Endothelial cell (in vitro differentiated cells): ENCODE results near the gene WTIP. TPM values are rescaled to one million over a fixed set of nuclear protein-coding genes. Genes with fewer than 3 reads are reported as not detected.
"Not testable (repeated sequence)": the region's sequence is repeated elsewhere in the genome, so short reads cannot be mapped to it uniquely, and the experiment has no call there.

Source experiments
- DNase-seq: peaks from one replicate; pipeline ENCODE4 v3.0.0; 2021; ENCODE audit warnings: low spot score
- H3K27ac Mint-ChIP-seq: one replicate; pipeline ENCODE4 v1.8.0; 2021; ENCODE audit warnings: mixed read lengths, inconsistent platforms; ENCODE audit not compliant: unreplicated experiment
- H3K27me3 Mint-ChIP-seq: one replicate; pipeline ENCODE4 v1.8.0; 2021; ENCODE audit warnings: mild to moderate bottlenecking, moderate library complexity, mixed read lengths, inconsistent platforms; ENCODE audit not compliant: unreplicated experiment
- H3K36me3 Mint-ChIP-seq: one replicate; pipeline ENCODE4 v1.8.0; 2021; ENCODE audit warnings: mild to moderate bottlenecking, low read depth, mixed read lengths, inconsistent platforms; ENCODE audit not compliant: unreplicated experiment
- H3K4me1 Mint-ChIP-seq: one replicate; pipeline ENCODE4 v1.8.0; 2021; ENCODE audit warnings: mild to moderate bottlenecking, mixed read lengths, inconsistent platforms; ENCODE audit not compliant: unreplicated experiment
- H3K4me3 Mint-ChIP-seq: one replicate; pipeline ENCODE4 v1.8.0; 2021; ENCODE audit warnings: mild to moderate bottlenecking, mixed read lengths, inconsistent platforms; ENCODE audit not compliant: unreplicated experiment
- H3K9me3 Mint-ChIP-seq: one replicate; pipeline ENCODE4 v1.8.0; 2021; ENCODE audit warnings: mixed read lengths, inconsistent platforms; ENCODE audit not compliant: unreplicated experiment
- total RNA-seq: library from RNA; stranded (reverse); fragmentation: NEBNext Ultra II Directional; extraction: Animal tissue kit (Norgen Biotek cat#: 25700); gene quantifications from one replicate; pipeline ENCODE4 v1.2.1, GENCODE V29; 2021; ENCODE audit not compliant: unreplicated experiment
- TF ChIP-seq, protein P1 (sequence below): fragments of 200-600 bp; sonication (generic); IDR thresholded peaks from one replicate; pipeline ENCODE4 v1.5.0; 2021; ENCODE audit warnings: antibody characterized with exemption; ENCODE audit not compliant: unreplicated experiment

Gene WTIP
- total RNA-seq, 1 donor from 2014 or later = 17.6 TPM

DNA sequence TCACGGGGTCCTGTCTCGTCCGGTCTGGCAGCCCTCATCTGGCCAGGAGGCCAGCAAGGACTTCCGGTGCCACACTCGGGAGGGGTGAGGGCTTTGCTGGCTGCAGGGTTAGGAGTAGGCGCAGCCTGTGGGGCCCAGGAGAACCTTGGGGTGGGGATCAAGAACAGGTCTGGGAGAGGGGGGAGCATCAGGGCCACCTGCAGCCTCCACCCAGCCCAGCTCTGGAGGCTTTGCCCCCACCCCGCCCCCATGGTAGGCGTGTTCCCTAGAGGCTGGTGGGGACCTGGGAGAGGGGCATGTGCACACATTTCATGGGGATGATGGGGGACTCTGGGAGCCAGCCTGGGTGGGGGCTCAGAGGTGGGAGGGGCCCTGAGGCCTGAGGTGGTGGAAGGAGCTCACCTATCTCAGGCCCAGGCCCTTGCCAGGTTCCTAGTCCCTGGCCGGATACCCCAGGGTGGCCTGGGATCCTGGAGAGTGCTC is 23.3 kb downstream of the WTIP start:
- H3K27ac Mint-ChIP-seq = no peak overlapping the region
- peaks cover 6% of the 10 kb centered on the region for H3K36me3 Mint-ChIP-seq
- H3K9me3 Mint-ChIP-seq = peaks cover 7% of the 10 kb centered on the region
- no peaks in the 10 kb centered on the region for H3K4me1 Mint-ChIP-seq
- no peak for DNase-seq
- TF ChIP-seq, protein P1, sequence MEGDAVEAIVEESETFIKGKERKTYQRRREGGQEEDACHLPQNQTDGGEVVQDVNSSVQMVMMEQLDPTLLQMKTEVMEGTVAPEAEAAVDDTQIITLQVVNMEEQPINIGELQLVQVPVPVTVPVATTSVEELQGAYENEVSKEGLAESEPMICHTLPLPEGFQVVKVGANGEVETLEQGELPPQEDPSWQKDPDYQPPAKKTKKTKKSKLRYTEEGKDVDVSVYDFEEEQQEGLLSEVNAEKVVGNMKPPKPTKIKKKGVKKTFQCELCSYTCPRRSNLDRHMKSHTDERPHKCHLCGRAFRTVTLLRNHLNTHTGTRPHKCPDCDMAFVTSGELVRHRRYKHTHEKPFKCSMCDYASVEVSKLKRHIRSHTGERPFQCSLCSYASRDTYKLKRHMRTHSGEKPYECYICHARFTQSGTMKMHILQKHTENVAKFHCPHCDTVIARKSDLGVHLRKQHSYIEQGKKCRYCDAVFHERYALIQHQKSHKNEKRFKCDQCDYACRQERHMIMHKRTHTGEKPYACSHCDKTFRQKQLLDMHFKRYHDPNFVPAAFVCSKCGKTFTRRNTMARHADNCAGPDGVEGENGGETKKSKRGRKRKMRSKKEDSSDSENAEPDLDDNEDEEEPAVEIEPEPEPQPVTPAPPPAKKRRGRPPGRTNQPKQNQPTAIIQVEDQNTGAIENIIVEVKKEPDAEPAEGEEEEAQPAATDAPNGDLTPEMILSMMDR = no peak
- peaks cover 11% of the 10 kb centered on the region for H3K27me3 Mint-ChIP-seq
- no peak overlapping the region for H3K4me3 Mint-ChIP-seq

DNA sequence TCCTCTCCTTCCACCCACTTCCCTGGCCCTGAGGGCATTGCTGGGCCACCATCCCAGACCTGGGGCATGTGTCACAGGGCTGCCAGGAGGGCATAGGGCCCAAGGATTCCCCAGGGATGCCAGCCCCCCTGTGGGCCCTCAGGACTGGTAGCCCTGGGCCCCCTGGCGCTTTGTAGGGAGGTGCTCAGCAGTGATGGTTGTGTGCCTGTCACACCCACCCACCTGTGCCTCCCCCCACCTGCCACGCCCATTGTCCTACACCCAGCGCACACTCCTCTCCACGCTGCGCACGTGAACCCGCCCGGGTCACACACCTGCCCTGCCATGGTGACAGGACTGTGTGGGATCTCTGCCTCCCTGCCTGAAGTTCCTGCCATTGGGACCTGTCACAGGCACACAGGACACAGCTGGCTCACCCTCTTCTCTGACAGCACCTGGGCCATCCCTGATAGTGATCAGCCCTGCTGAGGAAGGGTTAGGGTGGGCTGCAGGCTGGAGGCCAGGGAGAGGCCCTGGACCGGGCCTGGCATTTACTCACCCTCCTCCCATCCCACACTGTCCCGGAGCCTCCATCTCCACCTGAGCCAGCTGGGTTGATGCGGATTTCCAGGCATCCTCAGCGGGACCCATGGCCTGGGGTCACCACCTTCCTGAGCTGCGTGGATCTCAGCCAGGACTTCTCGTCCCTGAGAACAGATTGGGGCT is 23.9 kb downstream of the WTIP start:
- Mint-ChIP-seq H3K4me1 (no peaks in the 10 kb centered on the region), H3K27me3 (peaks cover 11% of the 10 kb centered on the region), H3K9me3 (peaks cover 7% of the 10 kb centered on the region), H3K36me3 (peaks cover 7% of the 10 kb centered on the region), H3K27ac (no peak overlapping the region), H3K4me3 (no peak overlapping the region)
- TF ChIP-seq, protein P1 = no peak
- DNase-seq = no peak

DNA sequence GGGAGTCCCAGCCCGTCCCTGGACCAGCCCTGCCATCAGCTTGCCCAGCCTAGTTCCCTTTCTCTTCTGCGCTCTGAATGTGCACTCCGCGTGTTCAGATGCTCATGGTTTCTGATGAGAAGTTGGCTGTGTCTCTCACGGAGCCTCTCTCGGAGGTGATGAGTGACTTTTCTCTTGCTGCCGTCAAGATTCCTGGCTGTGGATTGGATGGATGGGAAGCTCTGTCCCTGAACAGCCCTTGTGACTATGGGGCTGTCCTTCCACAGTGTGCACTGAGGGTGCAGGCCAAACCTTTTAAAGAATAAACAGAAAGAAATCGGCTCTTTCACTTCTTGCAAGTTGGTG is 24.4 kb downstream of the WTIP start:
- no peak overlapping the region for H3K27ac Mint-ChIP-seq
- H3K27me3 Mint-ChIP-seq = peaks cover 11% of the 10 kb centered on the region
- TF ChIP-seq, protein P1 = no peak
- DNase-seq = no peak
- H3K4me3 Mint-ChIP-seq = no peak overlapping the region
- peaks cover 12% of the 10 kb centered on the region for H3K9me3 Mint-ChIP-seq
- peaks cover 13% of the 10 kb centered on the region for H3K36me3 Mint-ChIP-seq
- no peaks in the 10 kb centered on the region for H3K4me1 Mint-ChIP-seq

DNA sequence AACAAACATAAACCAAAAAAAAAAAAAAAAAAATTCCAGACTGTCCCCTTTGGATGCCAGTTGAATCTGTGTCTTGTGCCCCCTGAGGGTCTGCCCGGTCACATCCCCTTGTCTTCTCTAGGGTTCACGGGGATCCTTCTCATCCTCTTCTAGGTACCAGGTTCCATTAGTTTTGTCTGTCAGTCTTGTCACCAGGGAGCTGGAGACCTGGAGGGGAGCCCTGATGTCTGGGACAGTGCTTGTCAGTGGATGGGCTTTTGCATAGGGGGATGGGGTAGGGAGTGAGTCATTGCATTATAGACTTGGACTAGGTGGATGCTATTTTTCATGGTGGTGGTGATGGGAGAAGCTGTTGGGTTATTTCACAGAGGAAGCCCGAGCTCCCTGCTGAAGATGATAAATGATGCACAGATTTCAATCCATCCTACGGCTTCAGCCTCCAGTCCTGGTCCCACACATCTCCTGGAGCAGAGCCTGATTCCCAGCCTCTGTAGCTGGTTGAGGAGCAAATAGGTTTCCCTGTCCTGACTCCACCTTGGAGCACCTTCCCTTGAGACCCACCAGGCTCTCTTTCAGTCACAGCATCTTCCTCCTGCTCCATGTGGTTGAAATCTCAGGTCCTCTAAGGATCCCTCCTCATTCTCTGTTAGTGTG is 26.0 kb downstream of the WTIP start:
- Mint-ChIP-seq H3K27ac (no peak overlapping the region), H3K27me3 (peaks cover 13% of the 10 kb centered on the region), H3K9me3 (peaks cover 15% of the 10 kb centered on the region), H3K4me3 (no peak overlapping the region), H3K36me3 (peaks cover 13% of the 10 kb centered on the region), H3K4me1 (no peaks in the 10 kb centered on the region)
- no peak for DNase-seq
- TF ChIP-seq, protein P1 = no peak

DNA sequence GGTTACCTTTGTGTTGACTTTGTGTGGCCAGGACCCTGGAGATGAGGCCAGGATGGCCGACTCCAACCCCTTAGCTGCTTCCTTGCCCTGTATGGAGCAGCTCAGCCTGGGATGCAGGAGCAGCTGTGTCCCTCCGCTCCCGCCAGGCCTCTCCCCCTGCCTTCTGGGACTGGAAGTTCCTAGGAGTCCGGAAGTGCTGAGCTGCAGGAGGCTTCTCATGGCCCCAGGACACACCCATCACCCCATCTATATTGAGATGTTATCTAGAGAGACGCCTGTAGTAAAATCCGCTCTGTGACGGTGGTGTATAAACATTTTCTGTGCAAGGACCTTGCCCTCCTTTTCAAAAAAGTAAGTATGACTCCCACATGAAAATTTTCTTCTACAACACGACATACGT is 27.0 kb downstream of the WTIP start:
- H3K27ac Mint-ChIP-seq = no peak overlapping the region
- H3K4me1 Mint-ChIP-seq = no peaks in the 10 kb centered on the region
- H3K4me3 Mint-ChIP-seq = no peak overlapping the region
- H3K36me3 Mint-ChIP-seq = peaks cover 13% of the 10 kb centered on the region
- DNase-seq = no peak
- H3K9me3 Mint-ChIP-seq = peaks cover 15% of the 10 kb centered on the region
- peaks cover 12% of the 10 kb centered on the region for H3K27me3 Mint-ChIP-seq
- TF ChIP-seq, protein P1 = no peak

DNA sequence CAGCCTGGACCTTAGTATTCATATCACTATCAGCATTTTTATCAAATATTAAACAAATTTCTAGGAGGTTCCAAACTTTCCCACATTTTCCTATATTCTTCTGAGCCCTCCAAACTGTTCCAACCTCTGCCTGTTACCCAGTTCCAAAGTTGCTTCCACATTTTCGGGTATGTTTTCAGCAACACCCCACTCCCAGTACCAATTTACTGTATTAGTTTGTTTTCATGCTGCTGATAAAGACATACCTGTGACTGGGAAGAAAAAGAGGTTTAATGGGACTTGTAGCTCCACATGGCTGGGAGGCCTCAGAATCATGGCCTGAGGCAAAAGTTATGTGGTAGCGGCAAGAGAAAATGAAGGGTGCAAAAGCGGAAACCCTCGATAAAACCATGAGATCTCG is 29.3 kb downstream of the WTIP start:
- DNase-seq, H3K27me3 Mint-ChIP-seq, H3K4me3 Mint-ChIP-seq, H3K27ac Mint-ChIP-seq, H3K4me1 Mint-ChIP-seq: not testable (repeated sequence)
- Mint-ChIP-seq H3K9me3 (peaks cover 15% of the 10 kb centered on the region), H3K36me3 (peaks cover 13% of the 10 kb centered on the region)
